ENCODE results near the gene HIVEP3. TPM values are rescaled to one million over a fixed set of nuclear protein-coding genes. Genes with fewer than 3 reads are reported as not detected.

The HIVEP3 gene
- total RNA-seq, 1 donor from 2014 or later = 8.9 TPM

DNA sequence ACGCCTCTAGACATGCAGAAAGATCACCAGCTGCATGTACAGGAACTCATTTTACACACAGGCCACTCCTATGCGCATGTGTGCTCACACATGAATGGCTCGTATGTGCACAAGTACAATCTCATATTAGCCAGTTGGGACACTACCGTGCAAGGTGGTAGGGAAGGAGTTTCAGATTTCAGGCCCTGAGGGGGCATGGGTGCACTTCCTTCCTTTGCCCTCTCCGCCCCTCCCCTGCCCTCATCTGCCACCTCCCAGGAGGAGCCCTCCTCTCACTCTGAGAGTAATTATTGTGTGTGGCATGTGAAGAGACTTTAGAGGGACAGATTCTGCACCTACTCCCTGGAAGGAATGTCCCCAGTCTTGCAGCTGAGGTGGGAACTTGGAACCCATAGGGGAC is 449.0 kb downstream of the HIVEP3 start:
- no peaks in the 10 kb centered on the region for H3K9me3 ChIP-seq (ENCODE audit: insufficient read depth, low read depth, low read length)
- H3K4me3 ChIP-seq (ENCODE audit: insufficient read depth, low read depth, low read length) = no peak overlapping the region
- no peak overlapping the region for H3K4me2 ChIP-seq (ENCODE audit: low read length)
- peaks cover 8% of the 10 kb centered on the region for H3K27me3 ChIP-seq (ENCODE audit: insufficient read depth, low read length)
- H3K79me2 ChIP-seq (ENCODE audit: insufficient read depth, low read length) = no peaks in the 10 kb centered on the region
- H3K36me3 ChIP-seq (ENCODE audit: insufficient read depth, low read length) = no peaks in the 10 kb centered on the region
- Mint-ChIP-seq H3K4me3 (ENCODE audit: unreplicated experiment) (no peak overlapping the region), H3K27ac (ENCODE audit: unreplicated experiment) (no peak overlapping the region), H3K27me3 (ENCODE audit: low read depth, unreplicated experiment) (peaks cover 43% of the 10 kb centered on the region), H3K4me1 (ENCODE audit: low read depth, unreplicated experiment) (no peaks in the 10 kb centered on the region), H3K9me3 (ENCODE audit: unreplicated experiment) (peaks cover 2% of the 10 kb centered on the region), H3K36me3 (ENCODE audit: low read depth, unreplicated experiment) (no peaks in the 10 kb centered on the region)
- no peaks in the 10 kb centered on the region for H4K20me1 ChIP-seq (ENCODE audit: insufficient read depth, low read length)
- no peak overlapping the region for H2AFZ ChIP-seq (ENCODE audit: low read depth, low read length)
- DNase-seq (ENCODE audit: low read depth) = no peak
- H3K9ac ChIP-seq (ENCODE audit: low read length) = no peak overlapping the region
- no peak for FAIRE-seq
- TF ChIP-seq, protein P1, sequence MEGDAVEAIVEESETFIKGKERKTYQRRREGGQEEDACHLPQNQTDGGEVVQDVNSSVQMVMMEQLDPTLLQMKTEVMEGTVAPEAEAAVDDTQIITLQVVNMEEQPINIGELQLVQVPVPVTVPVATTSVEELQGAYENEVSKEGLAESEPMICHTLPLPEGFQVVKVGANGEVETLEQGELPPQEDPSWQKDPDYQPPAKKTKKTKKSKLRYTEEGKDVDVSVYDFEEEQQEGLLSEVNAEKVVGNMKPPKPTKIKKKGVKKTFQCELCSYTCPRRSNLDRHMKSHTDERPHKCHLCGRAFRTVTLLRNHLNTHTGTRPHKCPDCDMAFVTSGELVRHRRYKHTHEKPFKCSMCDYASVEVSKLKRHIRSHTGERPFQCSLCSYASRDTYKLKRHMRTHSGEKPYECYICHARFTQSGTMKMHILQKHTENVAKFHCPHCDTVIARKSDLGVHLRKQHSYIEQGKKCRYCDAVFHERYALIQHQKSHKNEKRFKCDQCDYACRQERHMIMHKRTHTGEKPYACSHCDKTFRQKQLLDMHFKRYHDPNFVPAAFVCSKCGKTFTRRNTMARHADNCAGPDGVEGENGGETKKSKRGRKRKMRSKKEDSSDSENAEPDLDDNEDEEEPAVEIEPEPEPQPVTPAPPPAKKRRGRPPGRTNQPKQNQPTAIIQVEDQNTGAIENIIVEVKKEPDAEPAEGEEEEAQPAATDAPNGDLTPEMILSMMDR (IDR thresholded peaks at IDR 0.05; ENCODE audit: insufficient read depth, low read depth, low read length) = no peak
- no peak for TF ChIP-seq EZH2 (IDR thresholded peaks at IDR 0.05; ENCODE audit: insufficient read depth, low read length)
- H3K27ac ChIP-seq (ENCODE audit: low read depth, low read length) = no peak overlapping the region
- H3K4me1 ChIP-seq (ENCODE audit: insufficient read depth, low read length) = no peaks in the 10 kb centered on the region

DNA sequence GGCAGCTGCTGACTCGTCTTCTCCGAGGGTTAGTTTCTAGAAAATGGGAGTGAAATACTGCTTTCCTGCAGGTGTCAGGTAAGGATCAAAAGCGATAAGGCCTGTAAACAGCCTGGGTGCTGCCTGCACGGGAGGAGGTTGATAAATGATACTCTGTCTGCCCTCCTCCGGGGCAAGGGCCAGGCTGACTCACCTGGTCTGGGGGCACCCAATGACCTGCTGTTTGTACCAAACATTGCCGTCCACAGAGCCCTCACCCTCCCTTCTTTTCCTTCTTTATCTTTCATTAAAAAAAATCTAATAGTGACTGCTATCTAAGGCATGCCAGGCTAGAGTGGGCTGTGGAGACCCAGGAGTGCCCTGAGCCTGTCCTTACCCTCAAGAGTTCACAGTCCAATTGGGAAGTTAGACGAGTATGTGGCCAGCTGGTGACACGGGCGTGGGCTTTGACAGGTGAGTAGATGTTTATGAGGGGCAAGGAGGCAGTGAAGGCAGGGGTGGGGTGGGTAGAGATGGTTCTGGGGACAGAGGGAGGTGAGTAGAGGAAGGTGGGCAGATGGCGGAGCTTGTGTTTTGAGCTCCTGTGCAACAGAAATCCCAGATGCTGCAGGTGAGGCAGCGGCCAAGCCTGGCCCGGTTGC is 450.5 kb downstream of the HIVEP3 start:
- no peaks in the 10 kb centered on the region for H4K20me1 ChIP-seq (ENCODE audit: insufficient read depth, low read length)
- H3K27ac ChIP-seq (ENCODE audit: low read depth, low read length) = no peak overlapping the region
- Mint-ChIP-seq H3K27me3 (ENCODE audit: low read depth, unreplicated experiment) (peaks cover 50% of the 10 kb centered on the region), H3K36me3 (ENCODE audit: low read depth, unreplicated experiment) (no peaks in the 10 kb centered on the region), H3K27ac (ENCODE audit: unreplicated experiment) (no peak overlapping the region), H3K4me1 (ENCODE audit: low read depth, unreplicated experiment) (no peaks in the 10 kb centered on the region), H3K4me3 (ENCODE audit: unreplicated experiment) (no peak overlapping the region), H3K9me3 (ENCODE audit: unreplicated experiment) (peaks cover 2% of the 10 kb centered on the region)
- TF ChIP-seq, protein P1 (IDR thresholded peaks at IDR 0.05; ENCODE audit: insufficient read depth, low read depth, low read length) = no peak
- no peak for TF ChIP-seq EZH2 (IDR thresholded peaks at IDR 0.05; ENCODE audit: insufficient read depth, low read length)
- no peak overlapping the region for H3K4me2 ChIP-seq (ENCODE audit: low read length)
- H3K36me3 ChIP-seq (ENCODE audit: insufficient read depth, low read length) = no peaks in the 10 kb centered on the region
- H3K9me3 ChIP-seq (ENCODE audit: insufficient read depth, low read depth, low read length) = no peaks in the 10 kb centered on the region
- no peak overlapping the region for H3K4me3 ChIP-seq (ENCODE audit: insufficient read depth, low read depth, low read length)
- H3K27me3 ChIP-seq (ENCODE audit: insufficient read depth, low read length) = peaks cover 8% of the 10 kb centered on the region
- H3K4me1 ChIP-seq (ENCODE audit: insufficient read depth, low read length) = no peaks in the 10 kb centered on the region
- DNase-seq (ENCODE audit: low read depth) (no peak), FAIRE-seq (no peak)
- no peak overlapping the region for H3K9ac ChIP-seq (ENCODE audit: low read length)
- H2AFZ ChIP-seq (ENCODE audit: low read depth, low read length) = no peak overlapping the region
- H3K79me2 ChIP-seq (ENCODE audit: insufficient read depth, low read length) = no peaks in the 10 kb centered on the region

DNA sequence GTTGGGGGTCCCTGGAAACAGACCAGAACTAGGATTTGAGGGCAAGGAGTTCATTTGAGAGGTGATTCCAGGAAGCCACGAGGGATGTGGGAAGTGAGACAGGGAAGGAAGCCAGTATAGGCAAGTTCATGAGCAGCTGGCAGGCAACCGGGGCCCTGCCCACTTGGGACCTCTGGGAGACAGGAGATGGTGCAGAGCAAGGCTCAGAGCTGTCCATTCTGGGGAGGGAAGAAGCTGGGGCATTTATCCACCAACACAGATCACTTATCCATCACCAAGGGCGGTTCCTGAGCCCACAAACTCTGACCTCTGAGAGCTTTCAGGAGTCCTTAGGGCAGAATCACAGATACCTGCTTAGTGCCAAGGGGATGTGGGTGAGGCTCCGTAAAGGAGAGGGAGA is 451.0 kb downstream of the HIVEP3 start:
- Histone ChIP-seq H3K27me3 (ENCODE audit: insufficient read depth, low read length) (peaks cover 8% of the 10 kb centered on the region), H4K20me1 (ENCODE audit: insufficient read depth, low read length) (no peaks in the 10 kb centered on the region), H3K4me1 (ENCODE audit: insufficient read depth, low read length) (no peaks in the 10 kb centered on the region), H3K9ac (ENCODE audit: low read length) (no peak overlapping the region), H3K4me3 (ENCODE audit: insufficient read depth, low read depth, low read length) (no peak overlapping the region), H3K4me2 (ENCODE audit: low read length) (no peak overlapping the region), H3K9me3 (ENCODE audit: insufficient read depth, low read depth, low read length) (no peaks in the 10 kb centered on the region), H2AFZ (ENCODE audit: low read depth, low read length) (no peak overlapping the region), H3K27ac (ENCODE audit: low read depth, low read length) (no peak overlapping the region), H3K36me3 (ENCODE audit: insufficient read depth, low read length) (no peaks in the 10 kb centered on the region), H3K79me2 (ENCODE audit: insufficient read depth, low read length) (no peaks in the 10 kb centered on the region)
- FAIRE-seq (no peak), DNase-seq (ENCODE audit: low read depth) (no peak)
- Mint-ChIP-seq H3K36me3 (ENCODE audit: low read depth, unreplicated experiment) (no peaks in the 10 kb centered on the region), H3K4me3 (ENCODE audit: unreplicated experiment) (no peak overlapping the region), H3K27ac (ENCODE audit: unreplicated experiment) (no peak overlapping the region), H3K27me3 (ENCODE audit: low read depth, unreplicated experiment) (peaks cover 50% of the 10 kb centered on the region), H3K4me1 (ENCODE audit: low read depth, unreplicated experiment) (no peaks in the 10 kb centered on the region), H3K9me3 (ENCODE audit: unreplicated experiment) (peaks cover 2% of the 10 kb centered on the region)
- TF ChIP-seq, protein P1 (IDR thresholded peaks at IDR 0.05; ENCODE audit: insufficient read depth, low read depth, low read length) = no peak
- TF ChIP-seq EZH2 (IDR thresholded peaks at IDR 0.05; ENCODE audit: insufficient read depth, low read length) = no peak

All from astrocyte (in vitro differentiated cells and primary cell).